Stimulated activated naive CD8-positive, alpha-beta T cell treated with anti-CD3 and anti-CD28 coated beads, Interleukin-15, Interleukin-2, amounts not matched to agents 100 U/mL and 50 U/mL, for 24 hours (primary cell): ENCODE data around the gene SLC17A9.
"Not testable (repeated sequence)": the region's sequence is repeated elsewhere in the genome, so short reads cannot be mapped to it uniquely, and the experiment has no call there.

ENCODE experiments used
- ATAC-seq: fragments of 150-1000 bp; cut with Tn5 transposase; one replicate; pipeline ENCODE4 v1.10.0; 2021
- DNase-seq: peaks from one replicate; pipeline ENCODE4 v3.0.0; 2021

The SLC17A9 gene

DNA sequence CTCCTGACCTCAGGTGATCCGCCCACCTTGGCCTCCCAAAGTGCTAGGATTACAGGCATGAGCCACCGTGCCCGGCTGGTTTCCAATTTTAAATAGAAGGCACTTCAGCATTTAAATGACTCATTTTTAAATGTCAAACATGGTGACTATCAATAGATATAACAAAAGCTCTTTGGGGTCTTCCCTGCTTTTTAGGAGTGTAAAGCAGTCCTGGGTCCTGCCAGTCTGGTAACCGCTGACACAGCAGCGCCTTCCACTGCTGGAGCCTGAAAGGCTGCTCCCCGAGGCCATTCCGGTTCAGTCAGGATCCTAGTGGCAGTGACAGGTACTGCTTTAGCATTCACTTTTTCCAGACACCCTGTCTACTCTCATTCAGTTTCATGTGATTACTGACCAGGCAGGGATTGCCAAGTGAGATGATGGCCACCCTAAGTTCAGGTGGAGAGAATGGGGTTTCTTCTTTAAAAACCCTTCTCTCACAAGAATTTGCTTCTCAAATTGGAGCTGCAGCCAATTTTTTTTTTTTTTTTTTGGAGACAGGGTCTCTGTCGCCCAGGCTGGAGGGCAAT is 31.3 kb upstream of the SLC17A9 start:
- DNase-seq, result peak; percentile 76
- peak; percentile 90 for ATAC-seq

DNA sequence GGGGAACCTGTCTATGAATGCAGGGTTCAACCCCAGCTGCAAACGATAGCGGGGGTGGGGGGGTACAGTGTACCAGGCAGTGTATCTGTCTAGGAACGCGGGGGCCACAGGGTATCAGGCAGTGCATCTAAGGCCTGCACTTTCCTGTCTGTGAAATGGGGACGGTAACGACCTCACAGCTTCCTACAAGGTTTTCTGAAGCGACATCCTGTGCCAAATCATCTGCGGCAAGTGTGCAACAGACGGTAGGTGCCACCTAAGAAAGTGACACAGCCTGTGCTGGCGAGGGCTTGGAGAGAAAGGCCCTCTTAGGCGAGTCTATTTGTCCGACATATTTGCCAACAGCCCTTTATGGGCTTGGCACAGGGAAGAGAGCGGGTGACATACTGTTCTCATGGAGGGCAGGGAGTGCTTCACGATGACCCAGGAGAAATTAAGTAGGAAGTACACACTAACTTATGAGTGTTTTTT is 30.0 kb upstream of the SLC17A9 start:
- peak; percentile 12 for ATAC-seq
- DNase-seq, result peak; percentile 54

DNA sequence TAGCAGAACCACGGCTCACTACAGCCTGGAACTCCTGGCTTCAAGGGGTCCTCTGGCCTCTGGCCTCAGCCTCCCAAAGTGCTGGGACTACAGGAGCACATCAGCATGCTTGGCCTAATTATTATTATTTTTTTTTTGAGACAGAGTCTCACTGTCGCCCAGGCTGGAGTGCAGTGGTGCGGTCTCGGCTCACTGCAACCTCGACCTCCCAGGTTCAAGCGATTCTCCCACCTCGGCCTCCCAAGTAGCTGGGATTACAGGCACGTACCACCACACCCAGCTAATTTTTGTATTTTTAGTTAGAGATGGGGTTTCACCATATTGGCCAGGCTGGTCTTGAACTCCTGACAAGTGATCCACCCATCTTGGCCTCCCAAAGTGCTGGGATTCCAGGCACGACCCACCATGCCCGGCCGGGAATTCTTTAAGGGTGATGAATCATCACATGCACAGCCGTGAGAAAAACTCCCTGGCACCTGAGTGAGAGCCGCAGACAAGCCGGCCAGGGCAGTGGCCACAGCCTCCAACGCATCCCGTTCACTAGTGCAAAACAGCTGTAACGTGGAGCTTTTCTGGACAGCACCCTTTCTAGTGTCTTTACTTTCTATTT is 29.3 kb upstream of the SLC17A9 start:
- DNase-seq, ATAC-seq: not testable (repeated sequence)

DNA sequence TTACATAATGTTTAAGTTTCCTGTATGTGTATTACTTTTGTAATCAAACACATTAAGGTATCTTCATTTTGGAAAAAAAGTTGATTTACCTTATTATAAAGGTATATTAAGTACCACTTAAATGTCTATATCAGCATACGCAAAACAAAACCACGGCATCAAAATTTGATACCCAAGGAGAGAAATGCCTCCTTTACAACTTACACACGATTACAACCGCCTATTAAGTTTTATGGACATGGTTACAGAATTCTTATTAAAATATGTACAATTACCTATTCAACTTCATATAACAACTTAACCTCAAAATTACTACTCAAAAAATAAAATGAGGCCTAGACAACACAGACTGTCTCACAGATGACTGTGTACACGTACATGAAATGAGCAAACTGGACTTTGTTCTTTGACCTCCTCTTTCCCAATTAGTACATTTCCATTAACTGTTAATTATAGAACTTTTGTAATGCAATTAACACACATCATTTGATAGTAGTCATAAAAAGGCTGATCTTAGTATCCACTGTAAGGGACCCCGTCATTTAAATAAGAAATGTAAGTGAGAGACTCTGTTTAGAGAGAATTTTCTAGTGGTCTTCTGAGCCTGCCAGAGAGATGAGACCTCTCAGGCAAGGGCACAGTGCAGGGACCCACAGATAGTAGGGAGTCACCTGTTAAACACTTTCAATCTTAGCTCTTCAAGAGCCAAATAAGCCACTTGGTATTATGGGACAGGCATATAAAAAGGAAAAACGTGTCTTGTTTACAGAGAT is 28.7 kb upstream of the SLC17A9 start:
- ATAC-seq (no peak), DNase-seq (no peak)

DNA sequence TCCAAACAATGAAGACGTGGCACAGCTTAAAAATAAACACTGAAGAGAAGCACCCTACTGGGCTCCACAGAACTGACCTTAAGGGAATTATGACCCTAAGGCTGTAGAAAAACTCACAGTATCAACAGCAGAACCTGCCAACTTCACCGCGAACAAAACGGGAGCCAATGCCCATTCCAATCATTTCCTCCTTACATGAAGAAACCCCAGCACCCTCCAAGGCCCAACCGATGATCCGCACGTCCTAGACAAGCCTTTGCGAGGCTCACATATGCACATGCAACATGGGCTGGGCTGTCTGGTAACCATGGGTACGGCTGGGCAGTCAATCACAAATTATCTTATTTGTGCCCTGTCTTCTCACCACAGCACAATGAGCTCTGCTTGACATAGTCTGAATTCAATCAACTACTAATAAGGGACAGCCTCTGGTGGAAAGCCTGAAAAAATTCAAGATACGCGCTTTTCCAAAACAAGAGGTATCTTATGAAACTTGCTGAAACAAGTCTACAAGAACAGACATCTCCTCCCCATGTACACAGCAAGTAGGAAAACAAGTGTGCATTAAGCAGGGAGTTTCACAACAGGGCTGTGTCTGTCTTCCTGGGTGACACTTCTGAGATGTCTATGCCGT is 27.9 kb upstream of the SLC17A9 start:
- DNase-seq (no peak), ATAC-seq (no peak)

DNA sequence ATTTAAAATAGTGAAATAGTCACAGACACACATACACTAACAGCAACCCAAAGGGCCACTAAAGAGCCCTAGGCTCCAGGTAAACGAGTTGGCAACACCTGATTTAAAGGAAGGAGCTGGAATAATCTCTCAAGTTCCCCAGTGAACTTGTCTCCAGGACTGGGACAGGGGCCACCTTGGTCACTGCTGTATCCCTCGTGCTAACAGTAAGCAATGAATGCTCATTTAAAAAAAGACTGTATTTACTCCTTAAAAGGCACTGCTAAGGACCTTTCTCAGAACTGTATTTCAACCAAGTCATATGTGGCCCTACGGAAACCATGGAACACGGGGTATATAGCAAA is 27.5 kb upstream of the SLC17A9 start:
- ATAC-seq, result no peak
- no peak for DNase-seq

DNA sequence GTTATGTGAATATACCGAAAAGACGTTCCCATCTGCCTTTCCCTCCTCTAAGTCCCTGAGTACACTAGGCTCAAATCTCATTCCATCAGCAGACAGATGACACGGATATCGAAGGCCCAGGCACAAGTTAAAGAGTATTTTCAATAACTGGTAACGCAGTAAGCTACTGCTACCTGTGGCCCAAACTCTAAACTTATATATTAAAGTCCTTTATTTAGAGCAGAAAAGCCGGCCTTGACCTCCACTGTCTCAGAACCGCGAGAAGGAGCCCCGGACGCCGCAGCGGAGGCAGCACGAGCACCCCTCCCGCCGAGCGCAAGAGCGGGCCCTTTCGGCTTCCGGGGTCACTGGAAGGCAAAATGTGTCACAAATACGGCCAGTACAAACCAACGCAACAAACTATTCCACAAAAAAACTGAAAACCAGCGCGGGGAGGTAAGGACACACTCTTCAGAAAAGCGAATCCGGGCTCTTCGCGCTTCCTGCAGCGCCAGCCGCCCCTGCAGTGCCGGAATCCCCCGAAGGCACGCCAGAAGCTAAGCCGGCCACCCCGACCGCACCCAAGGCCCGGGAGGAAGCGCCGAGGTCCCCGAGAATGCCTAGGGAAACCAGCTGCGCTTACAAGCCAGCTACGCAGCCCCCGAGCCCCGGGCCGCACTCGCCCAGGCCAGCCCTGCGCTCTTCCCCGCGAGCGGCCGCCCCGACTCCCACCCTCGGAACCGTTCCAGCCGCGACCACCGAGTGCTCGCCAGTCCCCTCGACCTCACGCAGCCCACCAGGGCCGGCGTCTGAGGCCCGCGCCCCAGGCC is 26.9 kb upstream of the SLC17A9 start:
- no peak for ATAC-seq
- DNase-seq, result peak; percentile 61

DNA sequence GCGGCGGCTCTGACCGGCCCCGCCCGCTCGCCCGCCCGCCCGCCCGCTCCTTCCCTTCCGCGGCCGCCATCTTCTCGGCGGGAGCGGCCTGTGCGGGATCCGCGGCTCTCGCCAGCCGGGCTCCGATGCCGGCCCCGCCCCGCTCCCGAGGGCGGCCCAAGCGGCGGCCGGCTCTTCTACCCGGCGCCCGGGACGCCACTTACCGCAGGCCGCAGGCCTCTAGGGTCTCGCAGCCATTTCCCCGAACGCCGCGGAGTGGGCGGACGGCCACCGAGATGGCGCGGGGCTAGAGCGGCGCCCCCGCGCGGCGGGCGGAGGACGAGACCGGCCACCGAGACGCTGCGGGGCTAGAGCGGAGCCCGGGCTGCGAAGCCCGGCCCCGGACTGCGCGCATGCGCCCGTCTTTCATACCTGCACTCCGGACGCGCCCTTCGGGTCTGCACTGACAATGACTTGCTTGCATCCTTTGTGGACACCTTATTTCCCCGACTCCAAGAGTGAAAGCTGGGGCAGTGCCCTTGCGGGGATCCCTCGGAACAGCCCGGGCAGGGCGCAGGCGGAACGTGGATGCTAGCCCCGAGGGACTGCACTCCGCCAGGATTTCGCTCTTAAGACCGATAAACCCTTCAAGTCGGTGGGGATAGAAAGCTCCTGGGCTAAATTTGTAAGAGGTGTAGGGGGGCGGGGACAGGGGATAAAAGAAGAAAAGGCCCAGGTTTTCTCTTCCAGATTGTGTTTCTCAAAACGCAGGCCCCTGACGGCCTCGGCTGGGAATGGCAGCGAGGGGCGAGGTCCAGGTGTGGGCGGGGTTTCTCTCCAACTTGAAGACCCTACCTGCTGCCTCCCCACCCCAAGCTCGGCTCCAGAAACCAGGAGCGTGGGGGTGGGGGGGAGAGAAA is 26.0 kb upstream of the SLC17A9 start, which contains the start of gene DIDO1:
DIDO1 (minus strand) TSS at position 277 of the 899 bp plus-strand sequence.
- ATAC-seq, result peak; percentile 85

DNA sequence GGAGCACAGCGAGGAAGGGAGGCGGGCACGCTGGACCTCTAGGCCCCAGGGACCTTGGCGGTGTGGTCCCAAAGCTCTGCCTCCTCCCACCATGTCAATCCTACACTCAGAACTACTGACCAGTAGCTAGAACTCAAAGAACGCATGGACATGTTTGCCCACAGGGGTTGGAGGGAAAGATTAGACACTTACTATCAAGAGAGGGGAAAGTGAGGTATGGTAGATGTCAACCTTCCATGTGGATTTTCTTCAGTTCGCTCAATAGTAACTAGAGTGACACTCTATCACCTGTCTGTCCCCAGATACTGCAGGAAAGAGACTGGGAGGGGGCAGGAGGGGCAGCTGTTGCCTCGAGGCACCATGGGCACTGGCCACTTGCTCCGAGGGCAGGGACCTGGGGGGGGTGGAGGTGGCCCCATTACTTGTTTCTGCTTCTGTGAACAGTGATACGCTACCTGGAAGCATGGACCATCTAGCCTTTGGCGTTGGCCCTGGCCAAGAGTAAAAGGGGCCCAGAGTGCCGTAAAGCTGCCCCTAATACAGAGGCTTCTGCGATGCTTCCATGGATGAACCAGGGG is 25.3 kb upstream of the SLC17A9 start:
- ATAC-seq (no peak), DNase-seq (no peak)

More for the DNA sequence above, 26.0 kb upstream of the SLC17A9 start, which contains the start of gene DIDO1:
- DNase-seq, result peak; percentile 93

DNA sequence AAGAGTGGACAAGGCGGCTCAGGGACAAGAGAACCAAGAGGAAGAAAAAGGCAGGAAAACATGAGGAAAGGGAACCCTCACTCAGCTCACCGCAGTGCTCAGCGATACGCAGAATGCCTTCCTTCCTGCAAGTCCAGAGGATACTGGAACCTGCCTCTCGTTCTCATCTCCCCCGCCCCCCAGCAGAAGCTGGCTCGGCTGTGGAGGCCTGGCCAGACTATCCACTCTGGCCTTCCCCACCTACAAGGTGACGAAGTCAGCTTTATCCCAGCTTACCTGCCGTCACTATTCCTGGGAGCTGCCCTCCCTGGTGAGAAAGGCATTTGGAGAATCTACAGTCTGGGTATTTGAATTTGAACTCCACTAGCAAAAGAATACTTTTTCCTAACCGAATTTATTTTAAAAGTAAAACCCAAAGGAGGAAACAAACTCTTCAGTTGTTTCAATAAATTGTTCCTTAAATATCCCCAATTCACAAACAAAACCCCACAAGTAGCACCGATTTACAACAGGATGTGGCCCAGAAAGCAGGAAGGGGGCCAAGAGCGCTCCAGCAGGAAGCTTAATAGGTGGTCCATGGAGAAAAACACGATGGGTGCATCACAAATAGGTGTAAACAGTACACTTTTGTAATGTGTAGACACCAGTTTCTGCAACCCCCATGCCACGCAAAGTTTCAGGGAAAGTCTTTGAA is 24.1 kb upstream of the SLC17A9 start:
- DNase-seq (no peak), ATAC-seq (no peak)

DNA sequence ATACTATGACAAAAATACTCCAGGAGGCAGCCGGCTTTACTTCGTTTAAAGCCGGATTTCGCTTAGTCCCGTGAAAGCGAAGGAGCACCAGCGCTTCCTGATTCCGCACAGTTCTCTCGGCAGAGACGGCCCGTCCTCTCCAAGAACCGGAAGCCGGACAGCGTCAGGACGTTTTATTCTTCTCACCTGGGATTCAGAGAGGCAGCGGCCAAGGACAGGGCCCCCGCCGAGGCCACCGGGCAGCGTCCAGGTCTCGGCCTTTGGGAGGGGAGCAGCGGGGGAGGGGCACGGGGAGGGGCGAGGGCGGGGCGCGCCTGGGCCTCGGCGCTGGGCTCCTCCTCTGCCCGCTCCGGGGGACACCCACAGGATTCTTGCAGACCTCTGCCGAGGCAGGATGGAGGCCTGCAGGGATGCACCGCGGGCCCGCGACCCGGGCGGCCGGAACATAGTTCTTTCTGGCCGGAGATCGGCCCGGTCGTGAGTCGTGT is 23.4 kb upstream of the SLC17A9 start:
- DNase-seq (peak; percentile 71), ATAC-seq (peak; percentile 30)

DNA sequence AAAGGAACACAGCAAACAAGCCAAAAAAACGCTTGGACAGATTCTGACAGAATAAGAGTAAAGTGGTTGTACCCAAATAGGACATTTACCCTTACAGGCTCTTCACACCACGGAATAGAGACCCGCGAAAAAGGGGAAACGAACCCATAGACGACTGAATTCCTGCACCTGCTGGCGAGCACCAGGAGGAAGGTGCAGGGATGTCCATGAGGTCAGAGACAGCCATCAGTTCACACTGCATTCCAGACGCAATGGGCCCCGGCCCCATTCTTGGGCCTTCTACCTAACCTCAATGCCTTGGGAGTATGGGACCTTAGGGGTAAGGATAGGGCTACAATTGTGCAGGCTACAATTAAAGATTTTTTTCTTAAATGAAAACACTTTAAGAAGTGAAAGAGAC is 21.0 kb upstream of the SLC17A9 start:
- DNase-seq, result no peak

DNA sequence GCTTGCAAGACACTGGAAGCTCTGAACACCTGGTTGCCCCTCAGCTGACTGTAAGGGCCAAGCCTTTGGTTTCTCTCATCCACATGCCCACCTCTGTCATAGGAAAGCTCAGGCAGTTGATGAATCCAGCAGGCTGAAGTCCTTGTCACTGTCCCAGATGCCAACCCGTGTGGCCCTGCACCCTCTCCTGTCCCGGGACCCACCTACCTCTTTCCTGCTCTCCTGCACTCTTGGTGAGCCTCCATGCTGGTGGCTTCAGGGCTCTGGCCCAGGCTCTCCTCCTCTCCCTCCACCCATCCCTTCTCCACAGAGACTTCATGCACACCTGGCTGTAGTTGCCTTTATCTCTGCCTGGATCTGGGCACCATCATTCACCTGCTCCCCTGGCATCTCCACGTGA is 18.5 kb upstream of the SLC17A9 start:
- no peak for ATAC-seq
- DNase-seq, result no peak

More for the DNA sequence above, 21.0 kb upstream of the SLC17A9 start:
- no peak for ATAC-seq

DNA sequence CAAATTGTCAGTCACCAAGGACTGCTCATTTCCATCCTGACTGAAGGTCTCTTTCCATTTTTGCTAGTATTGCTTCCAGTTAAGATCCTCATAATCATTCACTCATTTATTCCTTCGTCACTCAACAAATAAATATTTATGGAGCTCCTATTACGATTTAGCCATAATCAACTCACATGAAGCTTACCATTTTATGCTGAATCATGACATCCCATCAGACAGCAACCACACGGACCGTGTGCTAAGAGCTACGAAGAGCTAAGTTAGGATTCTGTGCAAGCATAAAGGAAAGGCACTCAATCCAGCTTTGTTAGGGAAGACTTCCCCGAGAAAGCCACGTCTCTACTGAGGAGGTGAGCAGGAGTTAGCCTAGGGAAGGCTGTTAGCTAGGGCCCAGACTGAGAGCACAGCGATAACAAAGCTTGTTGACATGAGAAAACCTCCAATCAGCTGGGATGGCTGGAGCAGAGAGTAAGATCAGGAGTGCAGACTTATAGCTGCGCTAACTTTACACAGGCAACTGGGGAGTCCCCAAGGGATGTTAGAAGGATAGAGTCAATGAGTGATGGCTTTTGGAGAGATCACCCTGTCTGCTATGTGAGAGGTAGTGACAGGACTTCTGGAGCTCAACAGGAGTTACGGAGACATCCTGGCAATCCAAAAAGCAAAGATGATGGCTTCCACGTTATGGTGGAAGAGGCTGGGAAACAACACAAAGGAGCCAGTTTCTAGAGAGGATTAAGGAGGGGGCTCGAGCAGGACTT is 17.1 kb upstream of the SLC17A9 start:
- no peak for ATAC-seq
- no peak for DNase-seq

DNA sequence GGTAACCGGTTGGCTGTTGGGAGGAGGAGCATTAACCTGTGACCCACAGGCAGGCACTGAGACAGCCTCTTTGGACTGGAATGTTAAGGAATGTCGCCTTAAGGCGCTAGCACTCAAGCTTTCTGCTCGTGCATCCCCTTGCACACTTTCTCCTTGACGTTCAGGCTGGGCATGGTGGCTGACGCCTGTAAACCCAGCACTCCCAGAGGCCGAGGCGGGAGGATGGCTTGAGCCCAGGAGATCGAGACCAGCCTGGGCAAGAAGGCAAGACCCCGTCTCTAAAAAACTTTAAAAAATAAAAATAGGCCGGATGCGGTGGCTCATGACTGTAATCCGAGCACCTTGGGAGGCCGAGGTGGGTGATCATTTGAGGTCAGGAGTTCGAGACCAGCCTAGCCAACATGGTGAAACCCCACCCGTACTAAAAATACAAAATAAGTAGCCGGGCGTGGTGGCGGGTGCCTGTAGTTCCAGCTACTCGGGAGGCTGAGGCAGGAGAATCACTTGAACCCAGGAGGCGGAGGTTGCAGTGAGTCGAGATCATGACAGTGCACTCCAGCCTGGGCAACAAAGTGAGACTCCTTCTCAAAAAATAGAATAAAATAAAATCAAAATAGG is 16.4 kb upstream of the SLC17A9 start:
- DNase-seq (no peak), ATAC-seq (no peak)

DNA sequence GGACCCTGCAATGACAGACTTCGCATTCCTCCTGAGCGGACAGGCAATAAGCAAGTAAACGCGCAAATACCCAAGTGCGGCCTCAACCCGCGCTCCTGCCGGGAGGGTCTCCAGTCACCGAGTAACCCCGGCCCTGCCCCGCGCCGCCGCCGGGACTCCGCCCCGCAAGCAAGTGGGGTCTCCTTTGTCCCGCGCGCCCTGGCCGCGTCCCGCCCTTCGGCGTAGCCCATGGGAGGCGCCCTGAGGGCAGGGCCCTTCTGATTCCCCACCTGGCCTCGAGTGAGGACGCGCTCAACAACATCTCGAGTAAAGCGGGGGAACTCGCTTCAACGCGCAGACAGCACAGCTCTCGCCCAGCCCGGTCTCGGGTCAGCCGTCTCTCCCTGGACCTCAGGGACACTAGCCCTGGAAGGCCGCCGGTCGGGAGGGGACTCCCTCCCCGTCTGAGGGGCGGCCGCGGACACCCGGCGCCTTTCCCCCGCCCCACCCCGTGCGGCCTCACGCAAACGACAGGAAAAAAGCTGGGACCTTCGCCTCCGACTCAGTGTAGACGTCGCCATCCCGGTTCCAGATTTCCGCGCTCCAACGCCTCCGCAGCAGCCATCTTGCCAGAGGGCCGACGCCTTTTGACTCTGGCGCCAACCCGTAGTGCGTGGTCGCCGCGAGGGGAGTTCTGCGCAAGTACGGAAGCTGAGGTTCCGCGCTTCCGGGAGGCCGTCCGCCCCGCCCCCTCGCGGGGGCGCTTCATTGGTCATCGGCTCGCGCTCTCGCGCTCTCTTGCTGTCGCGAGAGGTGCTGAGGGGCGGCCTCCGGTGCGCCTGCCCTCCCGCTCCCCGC is 15.0 kb upstream of the SLC17A9 start:
- ATAC-seq, result peak; percentile 86

DNA sequence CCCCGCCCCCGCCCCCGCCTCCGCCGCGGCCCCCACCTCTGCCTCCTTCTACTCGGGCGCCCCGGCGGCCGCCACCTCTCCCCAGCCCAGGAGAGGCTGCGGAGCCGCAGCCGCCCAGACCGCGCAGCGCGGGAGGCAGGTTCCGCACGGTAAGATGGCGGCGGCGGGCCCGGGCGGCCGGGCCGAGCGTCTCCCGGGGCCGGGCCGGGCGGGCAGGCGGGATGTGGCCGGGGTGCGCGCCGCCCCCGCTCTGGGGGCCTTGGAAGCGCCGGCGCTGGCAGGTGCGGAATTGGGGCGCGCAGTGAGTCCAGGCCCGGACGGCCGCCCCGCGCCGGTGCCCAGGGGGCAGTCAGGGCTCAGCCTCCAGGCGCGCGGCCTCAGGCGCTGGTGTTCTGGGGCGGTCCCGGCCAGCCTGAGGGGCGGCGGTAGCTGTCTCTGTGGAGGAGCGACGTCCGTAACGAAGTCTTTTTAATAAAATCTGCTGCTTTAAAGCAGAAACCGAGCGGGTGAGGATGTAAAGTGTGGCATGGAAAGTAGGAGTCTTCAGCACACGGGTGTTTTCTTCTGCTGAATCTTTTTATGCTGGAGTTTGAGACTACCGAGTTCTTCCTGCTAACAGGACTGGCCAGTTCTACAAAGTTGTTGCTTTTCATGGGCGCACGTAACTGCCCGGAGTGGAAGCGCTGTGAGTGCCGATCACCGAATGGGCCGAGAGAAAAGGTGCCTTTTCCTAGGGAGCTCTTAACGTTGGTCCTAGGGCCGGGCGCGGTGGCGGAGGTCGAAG is 14.2 kb upstream of the SLC17A9 start, which contains the start of gene GID8:
GID8 (plus strand) TSS at position 43 of the 784 bp plus-strand sequence. CDS start 3,356 bp downstream, outside the sequence.
- ATAC-seq (peak; percentile 64), DNase-seq (peak; percentile 60)

More for the DNA sequence above, 15.0 kb upstream of the SLC17A9 start:
- peak; percentile 98 for DNase-seq
